ENCODE data around the gene GABRB2.

DNA sequence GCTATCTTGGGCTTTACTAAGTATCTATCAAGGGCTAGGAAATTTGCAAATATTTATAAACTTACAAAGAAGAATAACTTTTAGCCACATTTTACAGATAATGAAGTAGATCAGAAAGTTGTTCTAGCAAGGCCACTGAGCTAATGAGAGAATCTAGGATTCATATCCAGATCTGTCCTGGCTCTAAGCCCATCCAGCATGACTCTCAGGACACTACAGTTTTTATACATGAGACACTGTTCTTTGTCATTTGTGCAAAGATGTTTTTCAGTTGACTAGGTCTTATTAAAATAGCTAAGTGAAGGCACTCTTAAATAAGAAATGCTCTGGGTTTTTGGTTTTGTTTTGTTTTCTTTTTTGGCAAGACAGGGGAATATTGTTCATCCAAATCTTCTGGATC lies 273.1 kb downstream of the GABRB2 start:
- TF ChIP-seq, protein P1, sequence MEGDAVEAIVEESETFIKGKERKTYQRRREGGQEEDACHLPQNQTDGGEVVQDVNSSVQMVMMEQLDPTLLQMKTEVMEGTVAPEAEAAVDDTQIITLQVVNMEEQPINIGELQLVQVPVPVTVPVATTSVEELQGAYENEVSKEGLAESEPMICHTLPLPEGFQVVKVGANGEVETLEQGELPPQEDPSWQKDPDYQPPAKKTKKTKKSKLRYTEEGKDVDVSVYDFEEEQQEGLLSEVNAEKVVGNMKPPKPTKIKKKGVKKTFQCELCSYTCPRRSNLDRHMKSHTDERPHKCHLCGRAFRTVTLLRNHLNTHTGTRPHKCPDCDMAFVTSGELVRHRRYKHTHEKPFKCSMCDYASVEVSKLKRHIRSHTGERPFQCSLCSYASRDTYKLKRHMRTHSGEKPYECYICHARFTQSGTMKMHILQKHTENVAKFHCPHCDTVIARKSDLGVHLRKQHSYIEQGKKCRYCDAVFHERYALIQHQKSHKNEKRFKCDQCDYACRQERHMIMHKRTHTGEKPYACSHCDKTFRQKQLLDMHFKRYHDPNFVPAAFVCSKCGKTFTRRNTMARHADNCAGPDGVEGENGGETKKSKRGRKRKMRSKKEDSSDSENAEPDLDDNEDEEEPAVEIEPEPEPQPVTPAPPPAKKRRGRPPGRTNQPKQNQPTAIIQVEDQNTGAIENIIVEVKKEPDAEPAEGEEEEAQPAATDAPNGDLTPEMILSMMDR (conservative IDR thresholded peaks at IDR 0.05; ENCODE audit: low read depth in 2 of 2), result no peak
- TF ChIP-seq, protein P2, sequence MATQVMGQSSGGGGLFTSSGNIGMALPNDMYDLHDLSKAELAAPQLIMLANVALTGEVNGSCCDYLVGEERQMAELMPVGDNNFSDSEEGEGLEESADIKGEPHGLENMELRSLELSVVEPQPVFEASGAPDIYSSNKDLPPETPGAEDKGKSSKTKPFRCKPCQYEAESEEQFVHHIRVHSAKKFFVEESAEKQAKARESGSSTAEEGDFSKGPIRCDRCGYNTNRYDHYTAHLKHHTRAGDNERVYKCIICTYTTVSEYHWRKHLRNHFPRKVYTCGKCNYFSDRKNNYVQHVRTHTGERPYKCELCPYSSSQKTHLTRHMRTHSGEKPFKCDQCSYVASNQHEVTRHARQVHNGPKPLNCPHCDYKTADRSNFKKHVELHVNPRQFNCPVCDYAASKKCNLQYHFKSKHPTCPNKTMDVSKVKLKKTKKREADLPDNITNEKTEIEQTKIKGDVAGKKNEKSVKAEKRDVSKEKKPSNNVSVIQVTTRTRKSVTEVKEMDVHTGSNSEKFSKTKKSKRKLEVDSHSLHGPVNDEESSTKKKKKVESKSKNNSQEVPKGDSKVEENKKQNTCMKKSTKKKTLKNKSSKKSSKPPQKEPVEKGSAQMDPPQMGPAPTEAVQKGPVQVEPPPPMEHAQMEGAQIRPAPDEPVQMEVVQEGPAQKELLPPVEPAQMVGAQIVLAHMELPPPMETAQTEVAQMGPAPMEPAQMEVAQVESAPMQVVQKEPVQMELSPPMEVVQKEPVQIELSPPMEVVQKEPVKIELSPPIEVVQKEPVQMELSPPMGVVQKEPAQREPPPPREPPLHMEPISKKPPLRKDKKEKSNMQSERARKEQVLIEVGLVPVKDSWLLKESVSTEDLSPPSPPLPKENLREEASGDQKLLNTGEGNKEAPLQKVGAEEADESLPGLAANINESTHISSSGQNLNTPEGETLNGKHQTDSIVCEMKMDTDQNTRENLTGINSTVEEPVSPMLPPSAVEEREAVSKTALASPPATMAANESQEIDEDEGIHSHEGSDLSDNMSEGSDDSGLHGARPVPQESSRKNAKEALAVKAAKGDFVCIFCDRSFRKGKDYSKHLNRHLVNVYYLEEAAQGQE (IDR thresholded peaks at IDR 0.05; ENCODE audit: unreplicated experiment), result no peak
- TF ChIP-seq EZH2 (IDR thresholded peaks at IDR 0.05; ENCODE audit: low read depth, unreplicated experiment) (no peak), CREB1 (CRISPR knock-in tag; IDR thresholded peaks at IDR 0.05; ENCODE audit: low read depth) (no peak), ZNF114 (CRISPR knock-in tag; IDR thresholded peaks at IDR 0.05) (no peak), POLR2AphosphoS5 (IDR thresholded peaks at IDR 0.05; ENCODE audit: low read depth) (no peak), JUNB (IDR thresholded peaks at IDR 0.05; ENCODE audit: unreplicated experiment) (no peak), STAT1 (IDR thresholded peaks at IDR 0.05; ENCODE audit: unreplicated experiment) (no peak), ZNF331 (CRISPR knock-in tag; IDR thresholded peaks at IDR 0.05; ENCODE audit: low read depth) (no peak)
- TF ChIP-seq, protein P3, sequence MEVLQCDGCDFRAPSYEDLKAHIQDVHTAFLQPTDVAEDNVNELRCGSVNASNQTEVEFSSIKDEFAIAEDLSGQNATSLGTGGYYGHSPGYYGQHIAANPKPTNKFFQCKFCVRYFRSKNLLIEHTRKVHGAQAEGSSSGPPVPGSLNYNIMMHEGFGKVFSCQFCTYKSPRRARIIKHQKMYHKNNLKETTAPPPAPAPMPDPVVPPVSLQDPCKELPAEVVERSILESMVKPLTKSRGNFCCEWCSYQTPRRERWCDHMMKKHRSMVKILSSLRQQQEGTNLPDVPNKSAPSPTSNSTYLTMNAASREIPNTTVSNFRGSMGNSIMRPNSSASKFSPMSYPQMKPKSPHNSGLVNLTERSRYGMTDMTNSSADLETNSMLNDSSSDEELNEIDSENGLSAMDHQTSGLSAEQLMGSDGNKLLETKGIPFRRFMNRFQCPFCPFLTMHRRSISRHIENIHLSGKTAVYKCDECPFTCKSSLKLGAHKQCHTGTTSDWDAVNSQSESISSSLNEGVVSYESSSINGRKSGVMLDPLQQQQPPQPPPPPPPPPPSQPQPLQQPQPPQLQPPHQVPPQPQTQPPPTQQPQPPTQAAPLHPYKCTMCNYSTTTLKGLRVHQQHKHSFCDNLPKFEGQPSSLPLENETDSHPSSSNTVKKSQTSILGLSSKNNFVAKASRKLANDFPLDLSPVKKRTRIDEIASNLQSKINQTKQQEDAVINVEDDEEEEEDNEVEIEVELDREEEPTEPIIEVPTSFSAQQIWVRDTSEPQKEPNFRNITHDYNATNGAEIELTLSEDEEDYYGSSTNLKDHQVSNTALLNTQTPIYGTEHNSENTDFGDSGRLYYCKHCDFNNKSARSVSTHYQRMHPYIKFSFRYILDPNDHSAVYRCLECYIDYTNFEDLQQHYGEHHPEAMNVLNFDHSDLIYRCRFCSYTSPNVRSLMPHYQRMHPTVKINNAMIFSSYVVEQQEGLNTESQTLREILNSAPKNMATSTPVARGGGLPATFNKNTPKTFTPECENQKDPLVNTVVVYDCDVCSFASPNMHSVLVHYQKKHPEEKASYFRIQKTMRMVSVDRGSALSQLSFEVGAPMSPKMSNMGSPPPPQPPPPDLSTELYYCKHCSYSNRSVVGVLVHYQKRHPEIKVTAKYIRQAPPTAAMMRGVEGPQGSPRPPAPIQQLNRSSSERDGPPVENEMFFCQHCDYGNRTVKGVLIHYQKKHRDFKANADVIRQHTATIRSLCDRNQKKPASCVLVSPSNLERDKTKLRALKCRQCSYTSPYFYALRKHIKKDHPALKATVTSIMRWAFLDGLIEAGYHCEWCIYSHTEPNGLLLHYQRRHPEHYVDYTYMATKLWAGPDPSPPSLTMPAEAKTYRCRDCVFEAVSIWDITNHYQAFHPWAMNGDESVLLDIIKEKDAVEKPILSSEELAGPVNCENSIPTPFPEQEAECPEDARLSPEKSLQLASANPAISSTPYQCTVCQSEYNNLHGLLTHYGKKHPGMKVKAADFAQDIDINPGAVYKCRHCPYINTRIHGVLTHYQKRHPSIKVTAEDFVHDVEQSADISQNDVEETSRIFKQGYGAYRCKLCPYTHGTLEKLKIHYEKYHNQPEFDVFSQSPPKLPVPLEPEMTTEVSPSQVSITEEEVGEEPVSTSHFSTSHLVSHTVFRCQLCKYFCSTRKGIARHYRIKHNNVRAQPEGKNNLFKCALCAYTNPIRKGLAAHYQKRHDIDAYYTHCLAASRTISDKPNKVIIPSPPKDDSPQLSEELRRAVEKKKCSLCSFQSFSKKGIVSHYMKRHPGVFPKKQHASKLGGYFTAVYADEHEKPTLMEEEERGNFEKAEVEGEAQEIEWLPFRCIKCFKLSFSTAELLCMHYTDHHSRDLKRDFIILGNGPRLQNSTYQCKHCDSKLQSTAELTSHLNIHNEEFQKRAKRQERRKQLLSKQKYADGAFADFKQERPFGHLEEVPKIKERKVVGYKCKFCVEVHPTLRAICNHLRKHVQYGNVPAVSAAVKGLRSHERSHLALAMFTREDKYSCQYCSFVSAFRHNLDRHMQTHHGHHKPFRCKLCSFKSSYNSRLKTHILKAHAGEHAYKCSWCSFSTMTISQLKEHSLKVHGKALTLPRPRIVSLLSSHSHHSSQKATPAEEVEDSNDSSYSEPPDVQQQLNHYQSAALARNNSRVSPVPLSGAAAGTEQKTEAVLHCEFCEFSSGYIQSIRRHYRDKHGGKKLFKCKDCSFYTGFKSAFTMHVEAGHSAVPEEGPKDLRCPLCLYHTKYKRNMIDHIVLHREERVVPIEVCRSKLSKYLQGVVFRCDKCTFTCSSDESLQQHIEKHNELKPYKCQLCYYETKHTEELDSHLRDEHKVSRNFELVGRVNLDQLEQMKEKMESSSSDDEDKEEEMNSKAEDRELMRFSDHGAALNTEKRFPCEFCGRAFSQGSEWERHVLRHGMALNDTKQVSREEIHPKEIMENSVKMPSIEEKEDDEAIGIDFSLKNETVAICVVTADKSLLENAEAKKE (CRISPR knock-in tag; IDR thresholded peaks at IDR 0.05), result no peak
- TF ChIP-seq, protein P4, sequence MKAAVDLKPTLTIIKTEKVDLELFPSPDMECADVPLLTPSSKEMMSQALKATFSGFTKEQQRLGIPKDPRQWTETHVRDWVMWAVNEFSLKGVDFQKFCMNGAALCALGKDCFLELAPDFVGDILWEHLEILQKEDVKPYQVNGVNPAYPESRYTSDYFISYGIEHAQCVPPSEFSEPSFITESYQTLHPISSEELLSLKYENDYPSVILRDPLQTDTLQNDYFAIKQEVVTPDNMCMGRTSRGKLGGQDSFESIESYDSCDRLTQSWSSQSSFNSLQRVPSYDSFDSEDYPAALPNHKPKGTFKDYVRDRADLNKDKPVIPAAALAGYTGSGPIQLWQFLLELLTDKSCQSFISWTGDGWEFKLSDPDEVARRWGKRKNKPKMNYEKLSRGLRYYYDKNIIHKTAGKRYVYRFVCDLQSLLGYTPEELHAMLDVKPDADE (IDR thresholded peaks at IDR 0.05), result no peak

All from GM23338 (cell line).